GM18499 (cell line): ENCODE data around the gene EPHA2.
"Not testable (repeated sequence)": the region's sequence is repeated elsewhere in the genome, so short reads cannot be mapped to it uniquely, and the experiment has no call there.

Experiments
- ATAC-seq: cut with Tn5 transposase; IDR thresholded peaks from one replicate; pipeline ENCODE4 v1.9.1; 2021; ENCODE audit warnings: moderate number of reproducible peaks; ENCODE audit not compliant: insufficient read depth, unreplicated experiment

EPHA2 gene

GRCh38 chr1:16155537-16156410 lies at the start of gene EPHA2:
EPHA2 (minus strand) TSS chr1:16156069; CDS start chr1:16155932, 137 bp downstream.
- no peak for ATAC-seq

DNA sequence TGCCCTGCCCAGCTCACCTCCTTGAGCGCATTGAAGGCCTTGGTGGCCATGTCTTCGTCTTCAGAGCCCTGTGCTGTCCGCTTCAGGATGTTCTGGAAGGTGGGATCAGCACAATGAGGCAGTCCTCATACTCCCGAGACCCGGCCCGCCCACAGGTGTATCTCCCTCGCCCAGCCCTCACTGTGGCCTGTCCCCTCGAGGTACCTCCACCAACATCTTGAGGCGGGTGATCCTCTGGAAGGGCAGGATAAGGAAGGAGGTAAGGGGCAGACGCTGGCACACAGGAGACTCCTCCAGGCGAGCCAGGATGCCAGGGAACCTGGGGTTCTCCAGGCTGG lies 49.4 kb upstream of the EPHA2 start:
- ATAC-seq, result no peak

- no peak for ATAC-seq
These were observed 48.9 kb upstream of the EPHA2 start for GRCh38 chr1:16204634-16205333.

- ATAC-seq, result no peak
These were observed 48.3 kb upstream of the EPHA2 start for GRCh38 chr1:16204216-16204615.

- ATAC-seq, result no peak
These were observed 47.7 kb upstream of the EPHA2 start for GRCh38 chr1:16203550-16203949.

- ATAC-seq, result no peak
These were observed 46.7 kb upstream of the EPHA2 start for GRCh38 chr1:16202281-16203210.

GRCh38 chr1:16199700-16200099 lies 43.8 kb upstream of the EPHA2 start:
- ATAC-seq, result no peak

- ATAC-seq, result no peak
These were observed 43.3 kb upstream of the EPHA2 start for GRCh38 chr1:16199157-16199501.

GRCh38 chr1:16198444-16199156 lies 42.7 kb upstream of the EPHA2 start:
- ATAC-seq, result no peak

DNA sequence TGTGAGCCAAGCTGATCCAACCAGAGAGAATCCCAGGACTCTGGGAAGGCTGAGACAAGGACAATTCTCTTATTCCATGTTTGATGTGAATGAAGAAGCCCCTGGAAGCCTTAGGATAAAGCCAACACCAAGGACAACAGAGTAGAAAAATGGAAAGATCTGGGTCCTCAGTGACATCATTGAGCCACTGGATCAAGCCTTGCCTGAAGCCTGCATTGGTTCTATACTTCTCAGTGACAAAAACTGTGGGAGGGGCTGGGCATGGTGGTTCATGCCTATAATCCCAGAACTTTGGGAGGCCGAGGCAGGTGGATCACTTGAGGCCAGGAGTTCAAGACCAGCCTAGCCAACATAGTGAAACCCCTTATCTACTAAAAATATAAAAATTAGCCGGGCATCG lies 41.0 kb upstream of the EPHA2 start:
- no peak for ATAC-seq

DNA sequence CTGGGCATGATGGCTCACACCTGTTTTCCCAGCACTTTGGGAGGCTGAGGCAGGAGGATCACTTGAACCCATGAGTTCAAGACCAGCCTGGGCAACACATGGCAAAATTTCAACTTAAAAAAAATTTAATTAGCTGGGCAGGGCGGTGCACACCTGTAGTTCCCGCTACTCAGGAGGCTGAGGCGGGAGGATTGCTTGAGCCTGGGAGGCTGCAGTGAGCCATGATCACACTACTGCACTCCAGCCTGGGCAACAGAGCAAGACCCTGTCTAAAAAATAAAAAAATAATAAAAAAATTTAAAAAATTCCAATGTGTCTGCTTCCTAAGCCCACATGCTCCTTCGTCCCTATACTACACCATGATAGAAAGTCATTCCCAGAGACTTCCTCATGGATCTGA lies 40.3 kb upstream of the EPHA2 start:
- not testable (repeated sequence) for ATAC-seq

DNA sequence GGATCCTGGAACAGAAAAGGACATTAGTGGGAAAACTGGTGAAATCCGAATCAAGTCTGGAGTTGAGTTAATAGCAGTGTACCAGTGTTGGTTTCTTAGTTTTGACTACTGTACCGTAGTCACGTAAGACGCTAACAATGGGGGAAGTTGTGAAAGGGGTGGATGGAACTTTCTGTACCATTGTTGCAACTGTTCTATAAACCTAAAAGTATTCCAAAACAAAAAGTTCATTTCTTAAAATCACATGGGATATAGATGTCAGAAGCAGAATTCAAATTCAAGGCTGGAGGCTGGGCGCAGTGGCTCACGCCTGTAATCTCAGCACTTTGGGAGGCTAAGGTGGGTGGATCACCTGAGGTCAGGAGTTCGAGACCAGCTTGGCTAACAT lies 39.6 kb upstream of the EPHA2 start:
- no peak for ATAC-seq

- ATAC-seq, result no peak
These were observed 36.2 kb upstream of the EPHA2 start for GRCh38 chr1:16191916-16192546.

- no peak for ATAC-seq
These were observed 35.4 kb upstream of the EPHA2 start for GRCh38 chr1:16191309-16191708.

DNA sequence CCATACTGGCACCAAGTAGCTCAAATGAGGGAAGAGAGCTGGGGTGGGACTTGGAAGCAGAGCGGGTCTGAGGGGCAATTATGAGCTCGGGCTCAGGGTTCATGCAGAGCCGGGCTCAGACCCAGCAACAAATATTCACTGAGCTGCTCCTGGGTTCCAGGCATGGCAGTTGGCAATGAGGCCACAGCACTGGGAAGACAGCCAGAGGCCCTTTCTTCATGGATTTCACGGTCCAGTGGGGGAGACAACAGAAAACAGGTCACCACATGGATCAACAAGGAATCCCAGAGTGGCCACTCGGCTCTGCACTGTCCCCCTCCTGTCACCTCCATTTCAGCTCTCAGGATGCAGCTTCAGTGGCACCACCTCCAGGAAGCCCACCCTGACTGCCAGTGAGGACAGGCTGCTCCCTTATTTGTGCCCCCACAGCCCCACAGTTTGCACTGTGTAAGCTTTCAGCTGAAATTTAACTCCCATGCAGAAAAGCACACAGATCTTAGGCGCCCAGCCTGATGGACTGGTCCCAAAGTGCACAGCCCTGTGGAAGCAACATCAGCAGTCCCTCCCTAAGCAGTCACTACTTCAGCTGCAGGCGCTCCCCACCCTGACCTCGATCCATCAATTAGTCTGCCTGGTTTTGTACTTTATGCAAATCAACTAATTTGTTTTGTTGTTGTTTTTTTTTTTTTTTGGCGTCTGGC lies 34.2 kb upstream of the EPHA2 start:
- no peak for ATAC-seq

DNA sequence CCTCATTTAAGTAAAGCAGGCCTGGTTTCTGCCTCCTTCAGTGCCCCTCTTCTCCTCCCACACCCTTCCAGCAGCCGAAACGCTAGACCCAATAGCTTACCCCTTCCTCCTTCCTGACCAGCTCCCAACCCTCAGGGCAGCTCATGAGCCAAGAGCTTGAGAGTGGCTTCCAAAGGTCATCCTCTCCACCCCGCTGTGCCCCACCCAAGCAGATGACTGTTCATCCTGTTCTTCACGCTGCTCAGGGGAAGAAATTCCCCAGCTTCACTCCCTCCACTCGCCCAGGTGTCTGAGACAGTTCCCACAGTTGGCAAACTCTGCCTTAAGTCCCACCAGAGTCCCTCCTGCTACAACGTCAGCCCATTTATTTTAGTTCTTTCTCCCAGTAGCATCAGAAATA lies 33.1 kb upstream of the EPHA2 start:
- no peak for ATAC-seq

- no peak for ATAC-seq
These were observed 32.0 kb upstream of the EPHA2 start for GRCh38 chr1:16187748-16188401.

DNA sequence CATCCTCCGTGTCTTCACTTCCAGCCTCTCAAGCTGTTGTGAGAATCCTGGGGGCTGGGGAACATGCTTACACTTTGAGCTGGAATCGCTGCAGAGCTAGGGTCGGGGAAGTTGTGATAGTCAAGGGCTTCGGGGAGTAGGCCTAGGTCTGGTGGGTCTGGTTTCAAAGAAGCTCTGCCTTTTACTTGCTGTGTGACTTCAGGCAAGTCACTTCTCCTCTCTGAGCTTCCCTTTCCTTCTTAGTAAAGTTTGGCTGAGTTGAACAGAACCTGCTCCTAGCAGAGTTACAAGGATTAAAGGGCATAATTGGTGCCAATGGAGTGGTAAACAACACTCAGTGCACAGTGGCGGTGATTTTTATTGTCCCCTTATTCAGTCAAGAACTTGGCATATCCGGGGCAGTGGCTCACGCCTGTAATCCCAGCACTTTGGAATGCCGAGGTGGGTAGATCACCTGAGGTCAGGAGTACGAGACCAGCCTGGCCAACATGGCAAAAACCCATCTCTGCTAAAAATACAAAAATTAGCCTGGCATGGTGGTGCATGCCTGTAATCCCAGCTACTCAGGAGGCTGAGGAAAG lies 30.9 kb upstream of the EPHA2 start:
- no peak for ATAC-seq
